HepG2 (cell line): ENCODE data around the gene ZFP28. TPM values are rescaled to one million over a fixed set of nuclear protein-coding genes. Genes with fewer than 3 reads are reported as not detected.

Experiments used
- ATAC-seq: fragments of 200-7000 bp; cut with Tn5 transposase; 3 replicates; pipeline ENCODE4 v1.9.1; 2020; ENCODE audit warnings: mild to moderate bottlenecking, moderate library complexity
- BruUV-seq: library from RNA; stranded (reverse); fragments of 400-500 nt; replicated peaks from 2 replicates; lab custom pipeline; 2021; lab: Mats Ljungman, UMichigan
- CTCF ChIA-PET: fragments of 300-600 bp; formaldehyde crosslinking; extraction: SDS; loops from one replicate; lab custom pipeline; 2021; ENCODE audit warnings: low total read pairs, inconsistent platforms, low intra/inter-chr PET ratio; lab: Yijun Ruan, JAX
- POLR2A ChIA-PET: fragments of 350-600 bp; sonication (Branson Sonifier 250); formaldehyde crosslinking; loops from one replicate; lab custom pipeline; 2020; ENCODE audit warnings: antibody characterized with exemption, inconsistent platforms; lab: Yijun Ruan, JAX
- DNase-seq: peaks from one replicate; pipeline ENCODE4 v3.0.0-alpha.2; 2015; ENCODE audit warnings: low spot score
- FAIRE-seq: peaks from 3 replicates; lab custom pipeline; 2011; peaks lifted over from hg19 to GRCh38; lab: Jason Lieb, UNC
- H2AFZ ChIP-seq: one replicate; pipeline ENCODE4 v1.6.1; 2011; ENCODE audit warnings: low read length, inconsistent platforms
- H3K27ac ChIP-seq: fragments of 300-600 bp; 3 replicates; pipeline ENCODE4 v1.8.0; 2011; ENCODE audit warnings: mixed run types, mild to moderate bottlenecking, mixed read lengths, low read length, inconsistent platforms; ENCODE audit not compliant: insufficient read depth; ENCODE audit errors: extremely low read length
- H3K27me3 ChIP-seq, 2 experiments: fragments of 200-600 bp in 1 of 2; 2 replicates in 1 of 2; 3 replicates in 1 of 2; pipeline versions ENCODE4 v1.6.0 to v1.8.0; 2011; ENCODE audit warnings: low read length in 2 of 2, mild to moderate bottlenecking in 2 of 2, moderate library complexity in 2 of 2, inconsistent platforms in 1 of 2; ENCODE audit not compliant: insufficient read depth in 2 of 2, control insufficient read depth in 1 of 2
- H3K36me3 ChIP-seq, 2 experiments: fragments of 200-600 bp in 1 of 2; replicated peaks in 1 of 2; 2 replicates in 1 of 2; 3 replicates in 1 of 2; pipeline versions ENCODE4 v1.5.1 to v1.8.0; 2011; ENCODE audit warnings: low read length in 2 of 2, inconsistent platforms in 1 of 2; ENCODE audit not compliant: insufficient read depth in 2 of 2, control insufficient read depth in 1 of 2
- H3K4me1 ChIP-seq: 2 replicates; pipeline ENCODE4 v1.5.1; 2012; ENCODE audit warnings: low read length, inconsistent platforms; ENCODE audit not compliant: insufficient read depth
- H3K4me2 ChIP-seq: 2 replicates; pipeline ENCODE4 v1.6.0; 2011; ENCODE audit warnings: low read depth, low read length, inconsistent platforms
- H3K4me3 ChIP-seq, 3 experiments: fragments of 200-600 bp in 1 of 3; sonication (generic), shearing (Covaris generic) in 1 of 3; replicated peaks in 1 of 3; 2 replicates each; pipeline ENCODE4 v1.5.1; 2011 to 2016; ENCODE audit warnings: low read length in 3 of 3, inconsistent platforms in 2 of 3, low read depth in 2 of 3, mild to moderate bottlenecking in 2 of 3, control low read depth in 1 of 3, mixed read lengths in 1 of 3; ENCODE audit not compliant: insufficient read depth in 1 of 3
- H3K79me2 ChIP-seq: one replicate; pipeline ENCODE4 v1.6.1; 2011; ENCODE audit warnings: low read length, inconsistent platforms; ENCODE audit not compliant: insufficient read depth
- H3K9ac ChIP-seq: 2 replicates; pipeline ENCODE4 v1.6.0; 2011; ENCODE audit warnings: mild to moderate bottlenecking, low read depth, low read length, inconsistent platforms; ENCODE audit not compliant: insufficient read depth
- H3K9me3 ChIP-seq: 2 replicates; pipeline ENCODE4 v1.5.1; 2012; ENCODE audit warnings: mild to moderate bottlenecking, low read length
- H4K20me1 ChIP-seq: 2 replicates; pipeline ENCODE4 v1.6.0; 2011; ENCODE audit warnings: inconsistent platforms, mild to moderate bottlenecking, low read length, moderate library complexity; ENCODE audit not compliant: insufficient read depth
- CBX5 ChIP-seq: sonication (generic); formaldehyde crosslinking; IDR thresholded peaks from 2 replicates; pipeline ENCODE4 v1.4.0; 2020; ENCODE audit warnings: missing genetic modification reagents, borderline replicate concordance
- JUNB ChIP-seq: sonication (generic); formaldehyde crosslinking; IDR thresholded peaks from 2 replicates; pipeline ENCODE4 v1.8.0; 2022; ENCODE audit warnings: missing genetic modification reagents, mild to moderate bottlenecking, borderline replicate concordance
- ZFP90 ChIP-seq: sonication (generic); formaldehyde crosslinking; IDR thresholded peaks from 2 replicates; pipeline ENCODE4 v1.8.0; 2022; ENCODE audit warnings: missing genetic modification reagents, mild to moderate bottlenecking, inconsistent platforms, borderline replicate concordance
- ZNF143 ChIP-seq: sonication (generic); formaldehyde crosslinking; IDR thresholded peaks from 2 replicates; pipeline ENCODE4 v1.4.0; 2020; ENCODE audit warnings: missing genetic modification reagents
- WGBS: methylation state at CpG from one replicate; pipeline ENCODE4 v1.1.6; 2017; ENCODE audit warnings: low lambda C conversion rate; 5-methylcytosine and 5-hydroxymethylcytosine counted together
- in situ Hi-C: cut with HindIII; loops from 2 replicates; pipeline ENCODE4 v1.10.0; 2017; ENCODE audit warnings: low pct_unique_long_range_greater_than_20kb; ENCODE audit not compliant: extremely low pct_ligation_motif_present
- intact Hi-C: fragments of 100-400 bp; cut with micrococcal nuclease; formaldehyde crosslinking; loops from one replicate; pipeline ENCODE4 v1.10.0; 2022; ENCODE audit not compliant: unreplicated experiment
- polyA plus RNA-seq, 8 experiments: library from polyadenylated mRNA; depleted of rRNA in 3 of 8; stranded (reverse) in 7 of 8; unstranded in 1 of 8; fragments of >200 nt; fragmentation: Illumina TruSeq in 4 of 8; extraction: Trizol in 4 of 8; gene quantifications; 2 replicates each; pipeline versions ENCODE4 v1.2.1 to v1.2.3, GENCODE V29; 2011 to 2016; ENCODE audit warnings: low read depth in 4 of 8, missing spikeins in 1 of 8, mixed read lengths in 1 of 8; ENCODE audit not compliant: insufficient read depth in 1 of 8
- total RNA-seq, 5 experiments: library from RNA; depleted of rRNA; stranded (reverse); fragments of >200 nt; fragmentation: Illumina TruSeq; extraction: Trizol; gene quantifications; 2 replicates each; pipeline ENCODE4 v1.2.3, GENCODE V29; 2016; ENCODE audit warnings: low read depth in 1 of 5
- TF ChIP-seq, protein P1 (sequence below): sonication (generic); formaldehyde crosslinking; IDR thresholded peaks from 2 replicates; pipeline ENCODE4 v1.4.0; 2020; ENCODE audit warnings: missing genetic modification reagents; ENCODE audit errors: not compliant biosample characterization
- TF ChIP-seq, protein P2 (sequence below): sonication (generic); formaldehyde crosslinking; IDR thresholded peaks from 2 replicates; pipeline ENCODE4 v1.5.0; 2020; ENCODE audit warnings: mild to moderate bottlenecking, missing genetic modification reagents, borderline replicate concordance
- TF ChIP-seq, protein P3 (sequence below): sonication (generic); formaldehyde crosslinking; conservative IDR thresholded peaks from 2 replicates; pipeline ENCODE4 v1.4.0; 2020; ENCODE audit warnings: missing genetic modification reagents
- TF ChIP-seq, protein P4 (sequence below): sonication (generic); formaldehyde crosslinking; IDR thresholded peaks from 2 replicates; pipeline ENCODE4 v1.4.0; 2020; ENCODE audit warnings: missing genetic modification reagents, borderline replicate concordance
- TF ChIP-seq, protein P5 (sequence below): sonication (generic); formaldehyde crosslinking; IDR thresholded peaks from 2 replicates; pipeline ENCODE4 v1.4.0; 2020; ENCODE audit warnings: mild to moderate bottlenecking, missing genetic modification reagents, borderline replicate concordance

The ZFP28 gene
- total and polyA plus RNA-seq, 2 of the 13 experiments (the other 11 are each of a cell fraction or from before 2014, with no cell fraction given) = not detected

DNA sequence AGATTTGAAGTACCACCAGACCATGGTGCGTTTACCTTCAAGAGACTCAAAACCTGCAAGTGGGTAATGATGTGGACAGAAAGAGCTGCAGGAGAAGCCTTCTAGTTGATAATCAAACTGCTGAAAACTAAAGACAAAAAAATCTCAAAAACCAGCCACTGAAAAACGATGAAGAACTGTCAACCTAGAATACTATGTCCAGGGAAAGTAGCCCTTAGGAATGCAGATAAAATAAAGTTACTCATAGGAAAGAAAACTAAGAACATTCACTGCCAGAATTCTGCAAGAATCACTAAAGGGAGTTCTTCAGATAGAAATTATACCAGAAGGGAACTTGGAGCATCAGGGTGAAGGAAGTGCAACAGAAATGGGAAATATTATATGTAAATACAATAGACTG is 33.8 kb downstream of the ZFP28 start:
- Histone ChIP-seq H3K9me3 (peaks cover 89% of the 10 kb centered on the region), H3K79me2 (no peaks in the 10 kb centered on the region), H3K4me3 (no peak overlapping the region), H2AFZ (no peak overlapping the region), H3K9ac (no peak overlapping the region), H3K4me2 (no peak overlapping the region), H3K27me3 (no peaks in the 10 kb centered on the region; a peak in 1 of 5 replicates), H4K20me1 (no peaks in the 10 kb centered on the region), H3K27ac (no peak overlapping the region), H3K4me1 (no peaks in the 10 kb centered on the region), H3K36me3 (no peaks in the 10 kb centered on the region)
- CTCF ChIA-PET = no interaction called here
- 0% methylated on average over 2 of the region's 2 CpGs for WGBS
- FAIRE-seq (no peak), ATAC-seq (no peak), DNase-seq (no peak)
- no TSS peak for BruUV-seq
- in situ Hi-C loops (no loop called here), intact Hi-C loops (no loop called here)
- POLR2A ChIA-PET = no interaction called here
- TF ChIP-seq, protein P1, sequence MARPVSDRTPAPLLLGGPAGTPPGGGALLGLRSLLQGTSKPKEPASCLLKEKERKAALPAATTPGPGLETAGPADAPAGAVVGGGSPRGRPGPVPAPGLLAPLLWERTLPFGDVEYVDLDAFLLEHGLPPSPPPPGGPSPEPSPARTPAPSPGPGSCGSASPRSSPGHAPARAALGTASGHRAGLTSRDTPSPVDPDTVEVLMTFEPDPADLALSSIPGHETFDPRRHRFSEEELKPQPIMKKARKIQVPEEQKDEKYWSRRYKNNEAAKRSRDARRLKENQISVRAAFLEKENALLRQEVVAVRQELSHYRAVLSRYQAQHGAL (CRISPR knock-in tag) = no peak
- TF ChIP-seq, protein P2, sequence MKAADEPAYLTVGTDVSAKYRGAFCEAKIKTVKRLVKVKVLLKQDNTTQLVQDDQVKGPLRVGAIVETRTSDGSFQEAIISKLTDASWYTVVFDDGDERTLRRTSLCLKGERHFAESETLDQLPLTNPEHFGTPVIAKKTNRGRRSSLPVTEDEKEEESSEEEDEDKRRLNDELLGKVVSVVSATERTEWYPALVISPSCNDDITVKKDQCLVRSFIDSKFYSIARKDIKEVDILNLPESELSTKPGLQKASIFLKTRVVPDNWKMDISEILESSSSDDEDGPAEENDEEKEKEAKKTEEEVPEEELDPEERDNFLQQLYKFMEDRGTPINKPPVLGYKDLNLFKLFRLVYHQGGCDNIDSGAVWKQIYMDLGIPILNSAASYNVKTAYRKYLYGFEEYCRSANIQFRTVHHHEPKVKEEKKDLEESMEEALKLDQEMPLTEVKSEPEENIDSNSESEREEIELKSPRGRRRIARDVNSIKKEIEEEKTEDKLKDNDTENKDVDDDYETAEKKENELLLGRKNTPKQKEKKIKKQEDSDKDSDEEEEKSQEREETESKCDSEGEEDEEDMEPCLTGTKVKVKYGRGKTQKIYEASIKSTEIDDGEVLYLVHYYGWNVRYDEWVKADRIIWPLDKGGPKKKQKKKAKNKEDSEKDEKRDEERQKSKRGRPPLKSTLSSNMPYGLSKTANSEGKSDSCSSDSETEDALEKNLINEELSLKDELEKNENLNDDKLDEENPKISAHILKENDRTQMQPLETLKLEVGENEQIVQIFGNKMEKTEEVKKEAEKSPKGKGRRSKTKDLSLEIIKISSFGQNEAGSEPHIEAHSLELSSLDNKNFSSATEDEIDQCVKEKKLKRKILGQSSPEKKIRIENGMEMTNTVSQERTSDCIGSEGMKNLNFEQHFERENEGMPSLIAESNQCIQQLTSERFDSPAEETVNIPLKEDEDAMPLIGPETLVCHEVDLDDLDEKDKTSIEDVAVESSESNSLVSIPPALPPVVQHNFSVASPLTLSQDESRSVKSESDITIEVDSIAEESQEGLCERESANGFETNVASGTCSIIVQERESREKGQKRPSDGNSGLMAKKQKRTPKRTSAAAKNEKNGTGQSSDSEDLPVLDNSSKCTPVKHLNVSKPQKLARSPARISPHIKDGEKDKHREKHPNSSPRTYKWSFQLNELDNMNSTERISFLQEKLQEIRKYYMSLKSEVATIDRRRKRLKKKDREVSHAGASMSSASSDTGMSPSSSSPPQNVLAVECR (CRISPR knock-in tag) = no peak
- TF ChIP-seq, protein P3, sequence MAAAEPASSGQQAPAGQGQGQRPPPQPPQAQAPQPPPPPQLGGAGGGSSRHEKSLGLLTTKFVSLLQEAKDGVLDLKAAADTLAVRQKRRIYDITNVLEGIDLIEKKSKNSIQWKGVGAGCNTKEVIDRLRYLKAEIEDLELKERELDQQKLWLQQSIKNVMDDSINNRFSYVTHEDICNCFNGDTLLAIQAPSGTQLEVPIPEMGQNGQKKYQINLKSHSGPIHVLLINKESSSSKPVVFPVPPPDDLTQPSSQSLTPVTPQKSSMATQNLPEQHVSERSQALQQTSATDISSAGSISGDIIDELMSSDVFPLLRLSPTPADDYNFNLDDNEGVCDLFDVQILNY = no peak
- TF ChIP-seq, protein P4, sequence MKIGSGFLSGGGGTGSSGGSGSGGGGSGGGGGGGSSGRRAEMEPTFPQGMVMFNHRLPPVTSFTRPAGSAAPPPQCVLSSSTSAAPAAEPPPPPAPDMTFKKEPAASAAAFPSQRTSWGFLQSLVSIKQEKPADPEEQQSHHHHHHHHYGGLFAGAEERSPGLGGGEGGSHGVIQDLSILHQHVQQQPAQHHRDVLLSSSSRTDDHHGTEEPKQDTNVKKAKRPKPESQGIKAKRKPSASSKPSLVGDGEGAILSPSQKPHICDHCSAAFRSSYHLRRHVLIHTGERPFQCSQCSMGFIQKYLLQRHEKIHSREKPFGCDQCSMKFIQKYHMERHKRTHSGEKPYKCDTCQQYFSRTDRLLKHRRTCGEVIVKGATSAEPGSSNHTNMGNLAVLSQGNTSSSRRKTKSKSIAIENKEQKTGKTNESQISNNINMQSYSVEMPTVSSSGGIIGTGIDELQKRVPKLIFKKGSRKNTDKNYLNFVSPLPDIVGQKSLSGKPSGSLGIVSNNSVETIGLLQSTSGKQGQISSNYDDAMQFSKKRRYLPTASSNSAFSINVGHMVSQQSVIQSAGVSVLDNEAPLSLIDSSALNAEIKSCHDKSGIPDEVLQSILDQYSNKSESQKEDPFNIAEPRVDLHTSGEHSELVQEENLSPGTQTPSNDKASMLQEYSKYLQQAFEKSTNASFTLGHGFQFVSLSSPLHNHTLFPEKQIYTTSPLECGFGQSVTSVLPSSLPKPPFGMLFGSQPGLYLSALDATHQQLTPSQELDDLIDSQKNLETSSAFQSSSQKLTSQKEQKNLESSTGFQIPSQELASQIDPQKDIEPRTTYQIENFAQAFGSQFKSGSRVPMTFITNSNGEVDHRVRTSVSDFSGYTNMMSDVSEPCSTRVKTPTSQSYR (CRISPR knock-in tag) = no peak
- no peak for TF ChIP-seq ZNF143 (CRISPR knock-in tag)
- no peak for TF ChIP-seq JUNB (CRISPR knock-in tag)
- no peak for TF ChIP-seq CBX5
- TF ChIP-seq ZFP90 (CRISPR knock-in tag) = no peak
- TF ChIP-seq, protein P5, sequence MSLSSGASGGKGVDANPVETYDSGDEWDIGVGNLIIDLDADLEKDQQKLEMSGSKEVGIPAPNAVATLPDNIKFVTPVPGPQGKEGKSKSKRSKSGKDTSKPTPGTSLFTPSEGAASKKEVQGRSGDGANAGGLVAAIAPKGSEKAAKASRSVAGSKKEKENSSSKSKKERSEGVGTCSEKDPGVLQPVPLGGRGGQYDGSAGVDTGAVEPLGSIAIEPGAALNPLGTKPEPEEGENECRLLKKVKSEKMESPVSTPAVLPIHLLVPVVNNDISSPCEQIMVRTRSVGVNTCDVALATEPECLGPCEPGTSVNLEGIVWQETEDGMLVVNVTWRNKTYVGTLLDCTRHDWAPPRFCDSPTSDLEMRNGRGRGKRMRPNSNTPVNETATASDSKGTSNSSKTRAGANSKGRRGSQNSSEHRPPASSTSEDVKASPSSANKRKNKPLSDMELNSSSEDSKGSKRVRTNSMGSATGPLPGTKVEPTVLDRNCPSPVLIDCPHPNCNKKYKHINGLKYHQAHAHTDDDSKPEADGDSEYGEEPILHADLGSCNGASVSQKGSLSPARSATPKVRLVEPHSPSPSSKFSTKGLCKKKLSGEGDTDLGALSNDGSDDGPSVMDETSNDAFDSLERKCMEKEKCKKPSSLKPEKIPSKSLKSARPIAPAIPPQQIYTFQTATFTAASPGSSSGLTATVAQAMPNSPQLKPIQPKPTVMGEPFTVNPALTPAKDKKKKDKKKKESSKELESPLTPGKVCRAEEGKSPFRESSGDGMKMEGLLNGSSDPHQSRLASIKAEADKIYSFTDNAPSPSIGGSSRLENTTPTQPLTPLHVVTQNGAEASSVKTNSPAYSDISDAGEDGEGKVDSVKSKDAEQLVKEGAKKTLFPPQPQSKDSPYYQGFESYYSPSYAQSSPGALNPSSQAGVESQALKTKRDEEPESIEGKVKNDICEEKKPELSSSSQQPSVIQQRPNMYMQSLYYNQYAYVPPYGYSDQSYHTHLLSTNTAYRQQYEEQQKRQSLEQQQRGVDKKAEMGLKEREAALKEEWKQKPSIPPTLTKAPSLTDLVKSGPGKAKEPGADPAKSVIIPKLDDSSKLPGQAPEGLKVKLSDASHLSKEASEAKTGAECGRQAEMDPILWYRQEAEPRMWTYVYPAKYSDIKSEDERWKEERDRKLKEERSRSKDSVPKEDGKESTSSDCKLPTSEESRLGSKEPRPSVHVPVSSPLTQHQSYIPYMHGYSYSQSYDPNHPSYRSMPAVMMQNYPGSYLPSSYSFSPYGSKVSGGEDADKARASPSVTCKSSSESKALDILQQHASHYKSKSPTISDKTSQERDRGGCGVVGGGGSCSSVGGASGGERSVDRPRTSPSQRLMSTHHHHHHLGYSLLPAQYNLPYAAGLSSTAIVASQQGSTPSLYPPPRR = no peak
